IPS-18c (cell line): ENCODE results near the gene MKNK1.

ENCODE experiments used
- H3K4me3 ChIP-seq: 2 replicates; pipeline ENCODE4 v1.7.0; 2013; ENCODE audit warnings: low read depth, mild to moderate bottlenecking, low read length, moderate library complexity; ENCODE audit not compliant: insufficient read depth
- H3K9me3 ChIP-seq: one replicate; pipeline ENCODE4 v1.6.1; 2013; ENCODE audit warnings: mild to moderate bottlenecking, low read length, moderate library complexity; ENCODE audit not compliant: control insufficient read depth, insufficient read depth

The MKNK1 gene

DNA sequence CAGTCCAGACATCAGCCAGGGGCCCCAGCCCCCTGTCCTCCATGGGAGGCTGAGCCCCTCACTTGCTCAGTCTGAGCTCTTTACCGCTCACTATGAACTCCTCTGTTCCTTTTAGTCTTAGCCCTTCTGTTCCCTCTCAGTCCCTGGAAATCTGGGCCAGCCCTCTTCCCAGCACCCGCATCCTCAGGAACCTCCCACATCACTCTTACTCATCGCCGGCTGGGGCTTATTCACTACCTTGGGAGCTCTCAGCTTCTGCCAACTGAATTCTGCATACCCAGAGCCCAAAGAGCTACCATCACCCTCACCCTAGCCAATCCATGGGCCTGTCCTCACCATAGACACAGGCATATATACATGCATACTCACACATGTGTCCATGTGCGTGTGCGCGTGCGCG, 64.1 kb downstream of the MKNK1 start:
- Histone ChIP-seq H3K9me3 (peaks cover 3% of the 10 kb centered on the region), H3K4me3 (no peak overlapping the region)

DNA sequence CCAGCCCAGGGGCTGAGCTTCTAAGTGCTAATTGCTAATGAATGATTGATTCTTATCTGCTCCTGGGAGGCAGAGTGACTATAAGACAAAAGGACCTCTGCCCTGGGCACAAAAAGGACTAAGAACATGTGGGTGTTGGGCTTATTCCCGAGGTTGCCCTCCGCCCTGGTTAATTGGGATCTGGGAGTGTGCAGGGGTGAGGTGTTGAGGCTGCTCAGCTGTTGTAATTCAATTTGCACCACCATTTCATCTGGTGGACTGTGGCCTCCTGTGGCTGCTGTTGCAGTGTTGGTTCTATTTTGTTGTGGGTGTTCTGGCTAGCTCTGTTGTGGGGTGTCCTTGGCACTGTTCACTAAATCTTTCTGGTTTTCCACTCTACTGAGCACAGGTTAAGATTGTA, 65.9 kb downstream of the MKNK1 start:
- Histone ChIP-seq H3K9me3 (peaks cover 3% of the 10 kb centered on the region), H3K4me3 (no peak overlapping the region)

- H3K9me3 ChIP-seq: peaks cover 3% of the 10 kb centered on the region
- H3K4me3 ChIP-seq: no peak overlapping the region
Measured at GRCh38 chr1:46537651-46538050, 66.4 kb downstream of the MKNK1 start.

GRCh38 chr1:46536527-46536926, 67.5 kb downstream of the MKNK1 start:
- H3K4me3 ChIP-seq: no peak overlapping the region
- peaks cover 3% of the 10 kb centered on the region for H3K9me3 ChIP-seq

GRCh38 chr1:46535063-46535462, 69.0 kb downstream of the MKNK1 start:
- no peak overlapping the region for H3K4me3 ChIP-seq
- no peaks in the 10 kb centered on the region for H3K9me3 ChIP-seq

- Histone ChIP-seq H3K4me3 (peak overlapping the region; percentile 22; the same call in 1 of the 2 replicates), H3K9me3 (no peaks in the 10 kb centered on the region)
Measured at GRCh38 chr1:46533179-46533864, 70.7 kb downstream of the MKNK1 start.

DNA sequence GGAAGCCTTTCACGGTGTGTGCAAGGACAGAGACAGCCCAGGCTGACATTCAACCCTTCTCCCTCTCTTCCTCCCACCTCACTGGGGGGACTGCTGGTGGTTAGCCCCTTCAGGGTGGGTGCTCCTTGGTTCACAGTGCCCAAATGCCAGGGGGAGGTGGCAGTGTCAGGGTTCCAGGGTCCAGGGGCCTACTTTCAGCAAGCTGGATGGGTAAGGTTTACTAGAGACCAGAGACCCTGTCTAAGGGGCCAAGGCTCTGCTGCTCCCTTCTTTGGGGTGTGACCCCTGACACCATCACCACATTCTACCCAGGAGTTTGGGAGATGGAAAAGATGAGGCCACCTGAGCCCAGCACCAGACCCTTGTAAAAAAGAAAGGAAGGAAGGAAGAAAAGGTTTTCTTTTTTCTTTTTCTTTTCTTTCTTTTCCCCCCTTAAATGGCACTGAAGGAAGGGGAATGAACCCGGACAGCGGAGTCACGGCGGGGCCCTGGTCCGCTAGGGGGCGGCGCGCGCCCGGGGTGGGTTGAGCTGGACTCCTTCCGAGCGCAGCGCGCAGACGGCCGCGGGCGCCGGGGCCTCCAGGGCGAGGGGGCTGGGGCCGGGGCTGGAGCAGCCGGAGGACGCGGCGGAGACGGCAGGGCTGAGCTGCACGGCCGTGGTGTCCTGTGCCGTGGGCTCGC, 71.4 kb downstream of the MKNK1 start:
- H3K9me3 ChIP-seq: no peaks in the 10 kb centered on the region
- H3K4me3 ChIP-seq: no peak overlapping the region

DNA sequence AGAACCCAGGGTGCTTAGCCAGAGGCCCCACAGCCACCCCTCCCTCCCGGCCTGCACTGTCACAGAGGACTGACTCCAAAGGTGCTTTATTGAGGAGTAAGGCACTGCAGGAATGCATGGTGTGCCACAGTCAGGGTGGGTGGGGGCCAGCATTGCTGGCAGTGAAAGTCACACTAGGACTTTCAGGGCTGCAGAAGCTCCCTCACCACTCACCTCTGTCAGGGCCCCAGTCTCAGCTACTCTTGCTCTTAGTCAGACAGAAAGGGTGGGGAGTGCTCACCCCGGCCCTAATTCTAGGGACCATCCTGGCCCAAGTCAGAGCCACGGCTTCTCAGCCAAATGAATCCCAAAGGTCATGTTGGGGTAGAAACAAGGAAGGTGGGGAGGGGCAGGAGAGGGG, 72.0 kb downstream of the MKNK1 start:
- H3K4me3 ChIP-seq: no peak overlapping the region
- no peaks in the 10 kb centered on the region for H3K9me3 ChIP-seq

DNA sequence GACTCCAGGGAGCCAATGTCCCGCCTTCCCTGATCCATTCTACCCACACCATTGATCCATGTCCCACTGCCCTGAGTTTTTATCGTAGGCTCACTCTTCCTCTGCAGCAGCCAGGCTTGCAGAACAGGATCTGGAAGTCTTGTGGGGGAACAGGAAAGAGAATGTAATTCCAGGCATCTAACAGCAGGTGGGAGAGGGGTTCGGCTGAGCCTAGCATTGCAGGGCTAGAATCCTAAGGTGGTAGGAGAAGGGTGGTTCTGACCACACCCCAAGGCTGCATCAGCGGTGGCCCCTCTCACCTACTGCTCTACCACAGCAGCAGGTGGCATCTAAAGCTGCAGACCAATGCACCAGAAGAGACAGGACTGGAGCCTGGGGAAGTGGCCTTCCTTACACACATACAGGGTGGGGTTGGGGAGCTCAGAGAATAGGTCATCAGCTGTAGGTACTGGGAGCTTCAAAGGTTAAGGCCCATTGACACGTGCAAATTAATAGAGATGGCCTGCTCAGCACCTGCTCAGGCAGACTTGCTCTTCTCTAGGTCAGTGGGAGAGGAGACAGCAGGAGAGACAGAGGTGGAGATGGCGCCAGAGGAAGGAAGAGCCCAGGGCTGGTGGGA, 73.2 kb downstream of the MKNK1 start:
- Histone ChIP-seq H3K4me3 (no peak overlapping the region), H3K9me3 (no peaks in the 10 kb centered on the region)

DNA sequence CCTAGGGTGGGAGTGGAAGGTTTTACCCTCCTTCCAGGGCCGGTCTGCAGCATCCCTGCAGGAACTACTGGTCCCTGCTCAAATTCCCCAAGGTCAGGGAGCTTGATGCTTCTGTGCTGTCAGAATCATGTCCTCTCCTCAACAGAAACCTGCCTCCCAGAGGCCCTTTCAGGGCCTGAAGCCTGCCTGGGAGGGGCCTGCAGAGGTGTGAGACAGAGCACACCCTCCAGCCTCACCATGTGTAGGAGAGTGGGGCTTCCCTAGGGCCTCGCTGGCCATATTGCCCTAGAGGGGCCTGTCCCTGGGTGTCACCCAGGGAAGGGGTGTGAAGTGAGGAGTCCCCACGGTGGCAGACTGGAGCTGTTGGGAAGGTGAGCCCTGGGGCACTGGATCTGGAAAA, 73.8 kb downstream of the MKNK1 start:
- H3K9me3 ChIP-seq: no peaks in the 10 kb centered on the region

GRCh38 chr1:46529031-46529630, 74.9 kb downstream of the MKNK1 start:
- H3K4me3 ChIP-seq: no peak overlapping the region
- no peaks in the 10 kb centered on the region for H3K9me3 ChIP-seq

More for the DNA sequence above, 73.8 kb downstream of the MKNK1 start:
- H3K4me3 ChIP-seq: no peak overlapping the region

DNA sequence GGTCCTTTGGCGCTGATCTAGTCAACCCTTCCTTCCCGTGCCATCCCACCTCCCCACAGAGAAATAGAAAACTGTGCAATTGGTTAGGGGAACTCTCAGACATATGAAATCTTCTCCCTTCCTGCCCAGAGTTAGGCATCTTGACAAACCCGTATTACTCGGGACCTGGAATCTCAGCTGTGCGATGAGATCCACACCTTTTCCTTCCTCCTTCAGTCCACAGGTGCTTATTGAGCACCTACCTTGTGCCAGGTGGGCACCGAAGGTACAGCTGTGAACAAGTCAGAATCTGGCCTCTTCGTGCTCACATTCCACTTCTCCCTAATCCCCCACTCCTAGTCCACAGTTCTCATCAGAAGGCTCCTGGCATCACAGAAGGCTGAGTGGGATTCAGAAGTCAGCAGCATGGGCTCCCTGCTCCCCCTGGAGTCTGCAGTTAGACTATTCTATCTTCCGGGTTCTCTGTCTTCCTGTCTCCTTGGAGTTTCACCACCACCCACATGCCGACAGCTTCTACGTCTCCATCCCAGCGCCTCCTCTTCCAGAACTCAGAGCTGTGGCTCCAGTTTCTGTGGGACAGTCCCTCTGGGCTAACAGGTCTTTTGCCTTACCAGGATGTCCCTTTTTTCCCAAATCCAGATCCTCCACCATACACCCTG, 75.6 kb downstream of the MKNK1 start:
- Histone ChIP-seq H3K4me3 (no peak overlapping the region), H3K9me3 (no peaks in the 10 kb centered on the region)

DNA sequence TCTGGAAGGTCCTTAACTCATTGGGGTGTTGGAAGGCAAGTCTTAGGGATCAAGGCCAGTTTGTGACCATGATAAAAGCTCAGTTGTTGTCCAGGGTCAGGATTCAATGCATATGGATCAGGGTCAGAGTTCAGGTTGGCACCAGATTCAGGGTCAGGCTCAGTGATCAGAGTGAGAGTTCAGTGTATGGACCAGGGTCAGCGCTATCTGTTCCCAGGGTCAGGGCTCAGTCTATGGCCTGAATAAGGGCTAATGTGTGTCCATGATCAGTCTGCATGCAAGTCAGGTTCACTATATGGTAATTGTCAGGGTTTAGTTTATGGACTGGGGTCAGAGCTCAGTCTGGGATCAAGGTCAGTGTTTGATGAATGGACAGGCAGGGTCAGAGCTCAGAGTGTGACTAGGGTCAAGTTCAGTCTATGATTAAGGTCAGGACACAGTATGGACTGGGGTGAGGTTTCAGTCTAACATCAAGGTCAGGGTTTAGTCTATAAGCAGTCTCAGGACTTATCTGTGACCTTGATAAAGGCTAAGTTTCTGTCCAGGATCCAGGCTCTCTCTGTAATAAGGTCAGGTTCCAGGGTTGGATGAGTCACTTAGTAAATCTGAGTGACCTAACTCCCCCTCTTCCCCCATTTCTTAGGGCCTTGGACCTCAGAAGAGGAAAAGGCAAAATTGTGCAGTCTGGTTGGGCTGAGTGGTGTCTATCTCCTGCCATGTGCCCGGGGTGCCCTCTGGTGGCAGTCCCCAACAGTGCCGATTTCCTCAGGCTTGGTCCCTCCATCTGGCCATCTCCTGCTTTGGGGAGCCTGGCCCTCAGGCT, 76.4 kb downstream of the MKNK1 start:
- Histone ChIP-seq H3K4me3 (no peak overlapping the region), H3K9me3 (no peaks in the 10 kb centered on the region)

DNA sequence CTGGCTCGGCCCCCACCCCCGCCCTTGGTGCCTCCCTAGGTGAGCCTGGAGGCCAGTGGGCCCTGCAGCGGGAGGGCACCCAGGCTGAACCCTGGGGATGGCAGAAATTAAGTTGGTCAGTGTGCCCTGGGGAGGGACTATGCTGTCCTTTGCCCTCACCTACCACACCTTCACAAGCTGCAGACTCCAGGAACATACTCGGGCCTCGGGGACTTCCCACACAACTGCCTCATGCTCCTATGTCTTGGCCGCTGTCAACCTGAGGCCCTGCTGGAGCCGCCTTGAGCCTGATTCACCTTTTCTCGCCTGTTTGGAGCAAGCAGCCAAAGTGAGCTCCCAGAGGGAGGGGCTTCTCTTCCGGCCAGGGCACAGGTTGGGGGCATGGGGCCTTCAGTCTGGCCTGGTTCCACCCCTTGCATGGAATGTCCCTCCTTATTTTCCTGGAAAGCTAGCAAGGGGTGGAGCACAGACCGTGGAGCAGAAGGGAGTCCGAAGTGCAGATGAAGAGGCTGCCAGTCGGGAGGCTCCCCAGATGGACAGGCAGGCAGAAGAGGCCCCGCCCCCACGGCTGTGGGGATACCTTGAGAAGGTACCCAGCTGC, 77.3 kb downstream of the MKNK1 start:
- H3K9me3 ChIP-seq: no peaks in the 10 kb centered on the region
- no peak overlapping the region for H3K4me3 ChIP-seq

GRCh38 chr1:46526013-46526690, 77.9 kb downstream of the MKNK1 start:
- Histone ChIP-seq H3K9me3 (no peaks in the 10 kb centered on the region), H3K4me3 (no peak overlapping the region)
